Activated CD4-positive, alpha-beta T cell treated with anti-CD3 and anti-CD28 coated beads, Interleukin-2, amount 50 U/mL, for 1 hour (primary cell): ENCODE results near the gene CDKN2C.
"Not testable (repeated sequence)": the region's sequence is repeated elsewhere in the genome, so short reads cannot be mapped to it uniquely, and the experiment has no call there.

Experiments
- DNase-seq: peaks from one replicate; pipeline ENCODE4 v3.0.0-alpha.2; 2020

Gene CDKN2C

GRCh38 chr1:50981741-50982140 is 11.7 kb downstream of the CDKN2C start:
- no peak for DNase-seq

GRCh38 chr1:50982611-50983010 is 12.6 kb downstream of the CDKN2C start:
- no peak for DNase-seq

- DNase-seq, result no peak
Observed at GRCh38 chr1:50983219-50983802, 13.3 kb downstream of the CDKN2C start.

- no peak for DNase-seq
Observed at GRCh38 chr1:50985094-50985493, 15.0 kb downstream of the CDKN2C start.

- no peak for DNase-seq
Observed at GRCh38 chr1:50986653-50987052, 16.6 kb downstream of the CDKN2C start.

GRCh38 chr1:50989694-50990093 is 19.6 kb downstream of the CDKN2C start:
- DNase-seq, result no peak

- DNase-seq, result no peak
Observed at GRCh38 chr1:50992532-50993318, 22.7 kb downstream of the CDKN2C start.

GRCh38 chr1:50993645-50994044 is 23.6 kb downstream of the CDKN2C start:
- DNase-seq, result no peak

GRCh38 chr1:50994997-50995396 is 25.0 kb downstream of the CDKN2C start:
- DNase-seq, result no peak

GRCh38 chr1:50995651-50996050 is 25.6 kb downstream of the CDKN2C start:
- no peak for DNase-seq

GRCh38 chr1:50996083-50996482 is 26.0 kb downstream of the CDKN2C start:
- DNase-seq, result no peak

GRCh38 chr1:50999375-50999774 is 29.3 kb downstream of the CDKN2C start:
- DNase-seq, result not testable (repeated sequence)

GRCh38 chr1:51000160-51000559 is 30.1 kb downstream of the CDKN2C start:
- no peak for DNase-seq

GRCh38 chr1:51000651-51001050 is 30.6 kb downstream of the CDKN2C start:
- no peak for DNase-seq

GRCh38 chr1:51002516-51002915 is 32.5 kb downstream of the CDKN2C start:
- DNase-seq, result no peak

- DNase-seq, result not testable (repeated sequence)
Observed at GRCh38 chr1:51005549-51005948, 35.5 kb downstream of the CDKN2C start.

- no peak for DNase-seq
Observed at GRCh38 chr1:51009381-51009780, 39.3 kb downstream of the CDKN2C start.

- no peak for DNase-seq
Observed at GRCh38 chr1:51014878-51015277, 44.8 kb downstream of the CDKN2C start.

- DNase-seq, result no peak
Observed at GRCh38 chr1:51019811-51020210, 49.8 kb downstream of the CDKN2C start.
